Ascending aorta (tissue), 2 donors: ENCODE data around the gene ATP10A. TPM values are rescaled to one million over a fixed set of nuclear protein-coding genes. Genes with fewer than 3 reads are reported as not detected.
A peak's percentile ranks its signal among the peaks of the same experiment; 100 is the strongest.

ENCODE experiments used
- DNase-seq, 2 donors: peaks; one replicate each; pipeline ENCODE4 v3.0.0-alpha.2; 2019; ENCODE audit warnings: low spot score in 2 of 2
- H3K27ac ChIP-seq, 2 donors: fragments of 200-600 bp; sonication (generic); one replicate each; pipeline ENCODE4 v1.5.1; 2016 to 2017; ENCODE audit warnings: mild to moderate bottlenecking in 1 of 2
- H3K27me3 ChIP-seq: fragments of 200-600 bp; sonication (generic); one replicate; pipeline ENCODE4 v1.5.1; 2017
- H3K36me3 ChIP-seq, 2 donors: fragments of 200-600 bp; sonication (generic); one replicate each; pipeline ENCODE4 v1.5.1; 2016
- H3K4me1 ChIP-seq, 2 donors: fragments of 200-600 bp; sonication (generic); one replicate each; pipeline ENCODE4 v1.5.1; 2016 to 2017; ENCODE audit warnings: mild to moderate bottlenecking in 1 of 2
- H3K4me3 ChIP-seq, 2 donors: fragments of 200-600 bp; sonication (generic); one replicate each; pipeline ENCODE4 v1.5.1; 2016 to 2017; ENCODE audit warnings: mild to moderate bottlenecking in 1 of 2
- H3K9me3 ChIP-seq, 2 donors: fragments of 200-600 bp; sonication (generic); one replicate each; pipeline ENCODE4 v1.5.1; 2016
- intact Hi-C: fragments of 100-400 bp; cut with DNase I; formaldehyde crosslinking; loops from one replicate; pipeline ENCODE4 v1.15.1; 2023
- total RNA-seq: library from RNA; depleted of rRNA; stranded (reverse); fragments of >200 nt; gene quantifications from one replicate; pipeline ENCODE4 v1.1.0, GENCODE V29; 2016
- TF ChIP-seq, protein P1 (sequence below), 3 experiments: fragments of 200-600 bp in 2 of 3; fragments of 450-650 bp in 1 of 3; sonication (generic) in 2 of 3; IDR thresholded peaks; one replicate each; pipeline ENCODE4 v1.5.1; 2016 to 2019; ENCODE audit warnings: antibody characterized with exemption in 3 of 3, mild to moderate bottlenecking in 1 of 3, moderate library complexity in 1 of 3

ATP10A gene
- total RNA-seq, 1 donor from 2014 or later: 26.7 TPM

DNA sequence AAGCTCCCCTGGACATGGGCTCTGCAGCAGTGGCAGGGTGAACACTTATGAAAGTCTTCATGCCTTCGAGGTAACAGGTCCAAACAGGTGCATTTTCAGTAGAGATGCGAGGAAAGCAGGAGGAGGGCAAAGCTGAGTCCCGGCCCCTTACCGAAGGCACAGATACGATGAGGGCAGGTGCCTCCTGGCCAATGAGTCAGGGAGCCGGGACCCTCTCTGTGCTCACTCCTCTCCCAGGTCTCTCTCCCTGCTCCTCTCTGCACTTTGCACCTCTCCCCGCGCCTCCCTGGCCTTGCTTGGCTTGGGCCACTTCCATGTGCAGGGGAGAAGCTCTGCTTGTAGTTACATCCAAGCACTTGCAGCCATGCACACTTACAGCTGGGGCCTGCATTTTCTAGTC lies 187.1 kb downstream of the ATP10A start:
- no peaks in the 10 kb centered on the region for H3K27me3 ChIP-seq
- intact Hi-C loops: loop anchor here (5.0 to 10.0 kb wide), 3 partner anchors 186 to 301 kb away; partner anchors contain the start of genes ATP10A and UBE3A
- DNase-seq: peak in 1 of 2 donors; percentile 58
- H3K36me3 ChIP-seq: peaks cover 22 to 33% of the 10 kb centered on the region in 2 donors
- TF ChIP-seq, protein P1, sequence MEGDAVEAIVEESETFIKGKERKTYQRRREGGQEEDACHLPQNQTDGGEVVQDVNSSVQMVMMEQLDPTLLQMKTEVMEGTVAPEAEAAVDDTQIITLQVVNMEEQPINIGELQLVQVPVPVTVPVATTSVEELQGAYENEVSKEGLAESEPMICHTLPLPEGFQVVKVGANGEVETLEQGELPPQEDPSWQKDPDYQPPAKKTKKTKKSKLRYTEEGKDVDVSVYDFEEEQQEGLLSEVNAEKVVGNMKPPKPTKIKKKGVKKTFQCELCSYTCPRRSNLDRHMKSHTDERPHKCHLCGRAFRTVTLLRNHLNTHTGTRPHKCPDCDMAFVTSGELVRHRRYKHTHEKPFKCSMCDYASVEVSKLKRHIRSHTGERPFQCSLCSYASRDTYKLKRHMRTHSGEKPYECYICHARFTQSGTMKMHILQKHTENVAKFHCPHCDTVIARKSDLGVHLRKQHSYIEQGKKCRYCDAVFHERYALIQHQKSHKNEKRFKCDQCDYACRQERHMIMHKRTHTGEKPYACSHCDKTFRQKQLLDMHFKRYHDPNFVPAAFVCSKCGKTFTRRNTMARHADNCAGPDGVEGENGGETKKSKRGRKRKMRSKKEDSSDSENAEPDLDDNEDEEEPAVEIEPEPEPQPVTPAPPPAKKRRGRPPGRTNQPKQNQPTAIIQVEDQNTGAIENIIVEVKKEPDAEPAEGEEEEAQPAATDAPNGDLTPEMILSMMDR (IDR thresholded peaks at IDR 0.05): no peak
- peak overlapping the region; percentile 92 to 95 for H3K27ac ChIP-seq
- peaks cover 30 to 63% of the 10 kb centered on the region in 2 donors for H3K4me1 ChIP-seq
- no peak overlapping the region for H3K4me3 ChIP-seq
- H3K9me3 ChIP-seq: no peaks in the 10 kb centered on the region

DNA sequence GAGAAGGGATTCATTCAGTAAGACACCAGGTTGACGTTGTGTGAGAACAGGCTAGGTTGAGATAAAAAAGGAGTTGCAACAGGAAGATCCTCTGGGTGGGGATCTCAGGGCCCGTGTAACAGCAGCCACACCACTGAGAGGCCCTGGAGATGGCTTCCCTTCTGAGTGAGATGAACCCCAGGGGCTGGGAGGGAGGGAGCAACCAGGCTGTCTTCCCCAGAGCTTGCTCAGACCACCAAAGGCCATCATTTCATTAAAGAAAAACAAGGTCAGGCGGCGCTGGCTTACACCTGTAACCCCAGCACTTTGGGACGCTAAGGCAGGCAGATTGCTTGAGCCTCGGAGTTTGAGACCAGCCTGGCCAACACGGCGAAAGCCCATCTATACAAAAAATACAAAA lies 187.7 kb downstream of the ATP10A start:
- Histone ChIP-seq H3K27ac (peak overlapping the region; percentile 92 to 95), H3K9me3 (no peaks in the 10 kb centered on the region), H3K4me3 (no peak overlapping the region), H3K36me3 (peaks cover 17 to 27% of the 10 kb centered on the region in 2 donors), H3K27me3 (no peaks in the 10 kb centered on the region), H3K4me1 (peaks cover 30 to 69% of the 10 kb centered on the region in 2 donors)
- TF ChIP-seq, protein P1 (IDR thresholded peaks at IDR 0.05): no peak
- peak in 1 of 2 donors; percentile 58 for DNase-seq
- intact Hi-C loops: loop anchor here (5.0 to 10.0 kb wide), 3 partner anchors 187 to 301 kb away; partner anchors contain the start of genes ATP10A and UBE3A

DNA sequence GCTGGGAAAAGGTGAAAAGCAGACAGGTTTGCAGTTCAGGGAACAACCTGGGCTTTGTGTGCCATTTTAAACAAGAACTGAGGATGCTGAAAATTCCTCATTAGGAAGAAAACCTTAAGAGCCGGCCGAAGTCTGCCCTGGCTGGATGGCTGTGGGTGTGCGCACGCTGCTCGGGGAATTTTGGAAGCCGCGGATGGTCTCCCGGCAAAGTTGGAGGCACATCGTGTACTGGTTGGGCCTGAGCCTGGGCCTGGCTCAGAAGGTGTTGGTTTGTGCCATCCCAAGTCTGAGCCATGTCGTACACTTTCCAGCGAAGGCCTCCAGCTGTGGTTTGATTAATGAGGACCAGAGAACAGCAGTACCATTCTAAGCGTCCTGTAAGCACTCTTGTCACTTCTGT lies 188.2 kb downstream of the ATP10A start:
- TF ChIP-seq, protein P1 (IDR thresholded peaks at IDR 0.05): no peak
- Histone ChIP-seq H3K9me3 (no peaks in the 10 kb centered on the region), H3K36me3 (peaks cover 12 to 22% of the 10 kb centered on the region in 2 donors), H3K4me3 (no peak overlapping the region), H3K27ac (peak overlapping the region; percentile 92 to 95), H3K4me1 (peaks cover 30 to 71% of the 10 kb centered on the region in 2 donors), H3K27me3 (no peaks in the 10 kb centered on the region)
- intact Hi-C loops: loop anchor here (5.0 to 10.0 kb wide), 5 partner anchors 103 to 407 kb away; partner anchors contain the start of genes ATP10A and UBE3A
- DNase-seq: peak; percentile 61 to 90

DNA sequence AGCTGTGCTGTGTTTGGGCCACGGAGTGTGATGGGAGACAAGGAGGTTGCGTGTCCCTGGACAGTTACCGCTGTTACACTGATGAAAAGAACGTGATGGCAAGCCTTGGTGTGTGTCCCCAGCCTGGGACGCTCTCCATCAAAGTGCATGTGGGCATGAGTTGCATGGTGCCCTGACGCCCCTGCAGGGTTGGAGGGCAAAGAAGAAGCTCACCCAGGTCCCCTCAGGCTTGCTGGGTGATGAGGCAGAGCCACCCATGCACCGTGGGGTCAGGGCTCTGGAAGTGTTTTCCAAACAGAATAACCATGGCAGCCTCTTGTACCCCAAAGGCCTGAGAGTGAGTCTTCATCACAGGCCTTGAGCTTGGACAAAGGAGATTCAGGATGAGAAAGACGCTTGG lies 189.2 kb downstream of the ATP10A start:
- Histone ChIP-seq H3K27ac (peak overlapping the region; percentile 92 to 95), H3K27me3 (no peaks in the 10 kb centered on the region), H3K4me1 (peaks cover 30 to 79% of the 10 kb centered on the region in 2 donors), H3K9me3 (no peaks in the 10 kb centered on the region), H3K36me3 (peaks cover 4 to 12% of the 10 kb centered on the region in 2 donors), H3K4me3 (no peak overlapping the region)
- intact Hi-C loops: loop anchor here (5.0 to 10.0 kb wide), 4 partner anchors 102 to 408 kb away; partner anchors contain the start of gene UBE3A
- TF ChIP-seq, protein P1 (IDR thresholded peaks at IDR 0.05): no peak
- DNase-seq: no peak

DNA sequence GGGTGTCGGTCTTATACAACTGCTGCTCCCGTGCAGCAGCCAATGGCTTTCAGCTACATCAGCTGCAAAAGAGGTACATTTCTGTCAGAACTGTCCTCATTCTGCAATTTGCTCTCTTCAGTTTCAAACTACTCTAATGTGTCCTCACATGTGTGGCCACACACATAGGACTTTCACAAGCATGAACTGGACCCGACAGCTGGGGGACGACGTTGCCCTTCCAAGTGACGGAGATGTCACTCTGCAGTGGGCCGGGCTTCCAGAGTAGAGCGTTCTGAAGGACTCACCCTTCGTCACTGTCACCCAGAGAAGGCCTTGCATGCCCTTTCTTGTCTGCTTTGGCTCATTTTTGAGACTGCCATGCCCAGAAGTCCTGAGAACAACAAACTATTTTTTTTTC lies 189.8 kb downstream of the ATP10A start:
- H3K27me3 ChIP-seq: no peaks in the 10 kb centered on the region
- peak overlapping the region; percentile 92 to 95 for H3K27ac ChIP-seq
- peaks cover 0 to 6% of the 10 kb centered on the region in 2 donors for H3K36me3 ChIP-seq
- intact Hi-C loops: loop anchor here (5.0 to 10.0 kb wide), 4 partner anchors 101 to 409 kb away; partner anchors contain the start of gene UBE3A
- peaks cover 30 to 80% of the 10 kb centered on the region in 2 donors for H3K4me1 ChIP-seq
- TF ChIP-seq, protein P1 (IDR thresholded peaks at IDR 0.05): no peak
- no peak overlapping the region for H3K4me3 ChIP-seq
- no peaks in the 10 kb centered on the region for H3K9me3 ChIP-seq
- DNase-seq: no peak
